ENCODE results near the gene BMPR2.
A peak's percentile ranks its signal among the peaks of the same experiment; 100 is the strongest.
"Not testable (repeated sequence)": the region's sequence is repeated elsewhere in the genome, so short reads cannot be mapped to it uniquely, and the experiment has no call there.

BMPR2 gene

GRCh38 chr2:202545523-202545922, 169.4 kb downstream of the BMPR2 start:
- no peak for DNase-seq

GRCh38 chr2:202545931-202546330, 169.8 kb downstream of the BMPR2 start:
- DNase-seq: no peak

DNA sequence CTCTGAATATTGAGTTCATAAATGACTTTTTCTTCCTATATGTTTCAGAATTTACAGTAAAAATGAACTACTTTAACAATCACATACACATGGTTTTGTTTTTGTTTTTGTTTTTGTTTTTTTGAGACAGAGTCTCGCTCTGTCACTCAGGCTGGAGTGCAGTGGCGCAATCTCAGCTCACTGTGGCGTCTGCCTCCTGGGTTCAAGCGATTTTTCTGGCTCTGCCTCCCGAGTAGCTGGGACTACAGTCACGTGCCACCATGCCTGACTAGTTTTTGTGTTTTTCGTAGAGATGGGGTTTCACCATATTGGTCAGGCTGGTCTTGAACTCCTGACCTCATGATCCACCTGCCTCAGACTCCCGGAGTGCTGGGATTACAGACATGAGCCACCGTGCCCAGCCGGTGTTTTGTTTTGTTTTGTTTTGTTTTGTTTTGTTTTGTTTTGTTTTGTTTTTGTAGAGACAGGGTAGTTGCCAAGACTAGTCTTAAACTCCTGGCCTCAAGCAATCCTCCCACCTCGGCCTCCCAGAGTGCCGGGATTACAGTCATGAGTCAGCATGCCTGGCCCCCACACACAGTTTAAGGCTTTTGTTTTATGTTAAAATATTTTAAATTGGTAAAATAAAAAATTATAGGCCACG, 170.5 kb downstream of the BMPR2 start:
- not testable (repeated sequence) for DNase-seq

DNA sequence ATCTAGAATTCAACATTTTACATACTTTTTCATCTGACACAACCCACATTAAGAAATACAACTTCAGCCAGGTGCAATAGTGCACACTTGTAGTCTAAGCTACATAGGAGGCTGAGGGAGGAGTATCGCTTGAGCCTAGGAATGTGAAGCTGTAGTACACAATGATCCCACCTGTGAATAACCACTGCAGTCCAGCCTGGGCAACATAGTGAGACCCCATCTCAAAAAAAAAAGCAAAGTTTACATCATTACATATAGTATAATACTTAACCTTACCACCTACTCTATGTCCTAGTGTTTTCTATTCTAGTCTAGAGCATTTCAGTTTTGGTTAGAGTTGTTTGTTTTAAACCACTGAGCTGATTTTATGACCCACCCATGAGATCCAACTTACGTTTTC, 172.1 kb downstream of the BMPR2 start:
- no peak for DNase-seq

- DNase-seq: not testable (repeated sequence)
Measured at GRCh38 chr2:202551000-202551399, 174.9 kb downstream of the BMPR2 start.

GRCh38 chr2:202555356-202555755, 179.2 kb downstream of the BMPR2 start:
- no peak for DNase-seq

DNA sequence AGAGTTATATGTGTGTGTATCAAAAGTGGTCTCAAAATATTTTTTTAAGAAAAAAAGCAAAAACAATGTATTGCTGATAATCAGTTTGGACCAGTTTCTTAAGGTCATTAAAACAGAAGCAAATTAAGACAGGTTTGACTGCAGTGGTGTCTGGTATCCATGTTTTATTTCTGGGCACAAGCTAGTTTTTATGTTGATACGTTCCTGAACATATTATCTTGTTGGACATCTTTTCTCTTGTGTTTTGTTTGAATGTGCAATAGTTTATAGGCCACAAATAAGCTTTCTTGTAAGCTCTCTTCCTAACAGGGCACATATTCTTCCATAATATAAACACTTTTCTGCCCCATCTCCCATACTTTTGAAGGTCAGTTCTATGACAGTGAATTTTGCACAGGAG, 184.1 kb downstream of the BMPR2 start:
- no peak for DNase-seq

- DNase-seq: no peak
Measured at GRCh38 chr2:202564226-202564625, 188.1 kb downstream of the BMPR2 start.

DNA sequence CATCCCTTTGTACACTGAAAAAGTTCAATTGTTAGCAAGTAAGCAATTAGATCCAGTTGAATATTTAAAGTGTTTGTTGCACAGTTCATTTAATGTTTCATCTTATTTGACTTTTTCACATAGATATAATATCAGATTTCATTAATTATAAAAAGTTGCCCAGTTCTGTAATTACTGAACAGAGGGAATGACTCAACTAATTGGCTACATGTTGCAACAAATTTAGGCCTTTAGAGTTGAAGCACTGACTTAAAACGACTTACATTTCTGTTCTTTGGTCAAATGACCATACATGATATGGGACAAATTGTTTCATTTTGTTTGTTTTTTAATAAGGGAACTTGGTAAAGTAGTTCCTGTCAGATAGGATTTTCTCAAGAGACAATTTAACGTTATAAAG, 190.2 kb downstream of the BMPR2 start:
- DNase-seq: no peak

DNA sequence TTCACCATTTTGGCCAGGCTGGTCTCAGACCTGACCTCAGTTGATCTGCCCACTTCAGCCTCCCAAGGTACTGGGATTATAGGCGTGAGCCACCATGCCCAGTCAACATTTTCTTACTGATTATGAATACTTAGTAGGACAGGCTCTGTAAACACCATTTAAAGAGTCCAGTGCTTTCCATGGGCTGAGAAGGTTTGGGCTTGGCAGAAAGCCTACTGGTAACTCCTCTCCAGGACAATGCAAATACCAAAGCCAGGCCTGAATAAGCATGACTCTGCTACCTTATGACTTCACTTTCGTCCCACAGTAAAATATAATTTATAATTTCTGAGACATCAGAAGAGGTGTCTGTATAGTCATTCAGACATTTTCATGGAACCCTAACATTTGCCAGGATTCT, 198.4 kb downstream of the BMPR2 start:
- no peak for DNase-seq

DNA sequence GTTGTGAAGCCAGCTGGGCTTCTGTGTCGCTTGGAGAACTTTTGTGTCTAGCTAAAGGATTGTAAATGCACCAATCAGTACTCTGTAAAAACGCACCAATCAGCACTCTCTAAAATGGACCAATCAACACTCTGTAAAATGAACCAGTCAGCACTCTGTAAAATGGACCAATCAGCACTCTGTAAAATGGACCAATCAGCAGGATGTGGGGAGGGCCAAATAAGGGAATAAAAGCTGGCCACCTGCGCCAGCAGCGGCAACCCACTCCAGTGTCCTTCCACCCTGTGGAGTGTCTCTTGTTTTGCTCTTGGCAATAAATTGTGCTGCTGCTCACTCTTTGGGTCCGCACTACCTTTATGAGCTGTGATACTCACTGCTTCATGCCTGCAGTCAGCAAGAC, 199.1 kb downstream of the BMPR2 start:
- DNase-seq: not testable (repeated sequence)

GRCh38 chr2:202577250-202578183, 201.4 kb downstream of the BMPR2 start:
- DNase-seq: no peak

DNA sequence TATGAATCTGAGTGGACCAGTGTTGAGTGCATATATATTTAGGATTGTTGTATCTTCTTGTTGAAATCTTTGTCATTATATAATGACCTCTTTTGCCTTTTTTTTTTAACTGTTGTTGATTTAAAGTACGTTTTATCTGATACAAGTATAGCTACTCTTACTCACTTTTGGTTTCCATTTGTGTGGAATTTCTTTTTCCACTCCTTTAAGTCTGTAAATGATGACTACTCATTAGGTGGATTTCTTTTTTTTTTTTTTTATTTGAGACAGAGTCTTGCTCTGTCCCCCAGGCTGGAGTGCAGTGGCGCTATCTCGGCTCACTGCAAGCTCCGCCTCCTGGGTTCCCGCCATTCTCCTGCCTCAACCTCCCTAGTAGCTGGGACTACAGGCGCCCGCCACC, 206.7 kb downstream of the BMPR2 start:
- DNase-seq: not testable (repeated sequence)

GRCh38 chr2:202583709-202584219, 207.6 kb downstream of the BMPR2 start:
- DNase-seq: no peak

- DNase-seq: peak; percentile 90
Measured at GRCh38 chr2:202588647-202589581, 212.8 kb downstream of the BMPR2 start.

GRCh38 chr2:202589582-202589949, 213.4 kb downstream of the BMPR2 start:
- no peak for DNase-seq

DNA sequence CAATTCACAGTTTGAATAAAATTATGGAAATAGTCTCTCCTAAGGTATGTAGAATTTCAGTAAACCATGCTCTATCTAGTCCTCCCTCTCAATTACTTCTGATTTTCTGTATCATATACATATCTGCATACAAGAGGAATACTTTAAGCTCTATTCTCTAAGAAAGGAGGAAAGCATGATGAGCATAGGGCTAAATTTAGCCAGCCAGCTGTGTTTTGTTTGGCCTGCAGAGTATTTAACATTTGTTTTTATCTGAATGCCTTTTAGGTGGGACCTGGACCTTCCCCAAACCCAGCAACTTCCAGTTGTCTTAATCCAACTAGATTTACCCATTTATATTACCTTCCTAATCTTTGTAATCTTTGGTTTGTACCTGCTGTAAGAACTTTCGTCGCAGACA, 216.4 kb downstream of the BMPR2 start:
- no peak for DNase-seq

- no peak for DNase-seq
Measured at GRCh38 chr2:202599105-202599504, 223.0 kb downstream of the BMPR2 start.

- no peak for DNase-seq
Measured at GRCh38 chr2:202599911-202600310, 223.8 kb downstream of the BMPR2 start.

DNA sequence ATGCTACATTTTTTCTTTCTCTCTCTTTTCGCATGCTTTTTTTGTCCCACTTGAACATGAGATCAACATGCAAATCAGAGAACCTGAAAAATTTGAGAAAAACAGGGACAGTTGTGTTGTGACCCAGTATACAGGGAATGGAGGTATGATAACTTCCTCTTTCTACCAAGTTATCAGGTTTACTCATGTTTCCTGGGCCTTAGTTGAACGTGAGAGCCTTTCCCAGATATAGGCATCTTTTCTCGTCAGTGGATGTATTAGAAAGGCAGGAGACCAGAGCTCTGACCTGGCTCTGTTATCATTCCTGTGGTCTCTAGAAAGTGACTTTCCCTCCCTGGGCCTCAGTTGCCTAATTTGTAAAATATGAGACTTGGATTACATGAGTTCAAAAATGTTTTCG, 228.6 kb downstream of the BMPR2 start:
- DNase-seq: no peak

- DNase-seq: no peak
Measured at GRCh38 chr2:202605174-202605573, 229.0 kb downstream of the BMPR2 start.

- DNase-seq: no peak
Measured at GRCh38 chr2:202608142-202608852, 232.2 kb downstream of the BMPR2 start.
